ENCODE measurements around the gene MERTK.
"Not testable (repeated sequence)": the region's sequence is repeated elsewhere in the genome, so short reads cannot be mapped to it uniquely, and the experiment has no call there.

MERTK gene

GRCh38 chr2:111910609-111911277 is 12.3 kb downstream of the MERTK start:
- no peak for DNase-seq

DNA sequence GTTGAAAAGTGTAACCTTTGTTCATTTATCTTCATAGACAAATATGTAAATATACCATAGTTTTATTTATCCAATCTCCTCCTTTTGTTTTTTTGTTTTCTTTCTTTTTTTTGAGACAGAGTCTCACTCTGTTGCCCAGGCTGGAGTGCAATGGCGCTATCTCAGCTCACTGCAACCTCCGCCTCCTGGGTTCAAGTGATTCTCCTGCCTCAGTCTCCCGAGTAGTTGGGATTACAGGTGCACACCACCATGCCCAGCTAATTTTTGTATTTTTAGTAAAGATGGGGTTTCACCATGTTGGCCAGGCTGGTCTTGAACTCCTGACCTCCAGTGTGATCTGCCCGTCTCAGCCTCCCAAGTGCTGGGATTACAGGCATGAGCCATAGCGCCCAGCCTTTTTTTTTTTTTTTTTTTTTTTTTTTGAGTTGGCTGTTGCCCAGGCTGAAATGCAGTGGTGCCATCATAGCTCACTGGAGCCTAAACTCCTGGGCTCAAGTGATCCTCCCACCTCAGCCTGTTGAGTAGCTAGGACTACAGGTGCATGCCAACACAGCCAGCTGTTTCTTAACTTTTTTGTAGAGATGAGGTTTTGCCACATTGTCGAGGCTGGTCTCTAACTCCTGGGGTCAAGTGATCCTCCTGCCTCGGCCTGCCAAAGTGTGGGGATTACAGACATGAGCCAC is 13.0 kb downstream of the MERTK start:
- not testable (repeated sequence) for DNase-seq

DNA sequence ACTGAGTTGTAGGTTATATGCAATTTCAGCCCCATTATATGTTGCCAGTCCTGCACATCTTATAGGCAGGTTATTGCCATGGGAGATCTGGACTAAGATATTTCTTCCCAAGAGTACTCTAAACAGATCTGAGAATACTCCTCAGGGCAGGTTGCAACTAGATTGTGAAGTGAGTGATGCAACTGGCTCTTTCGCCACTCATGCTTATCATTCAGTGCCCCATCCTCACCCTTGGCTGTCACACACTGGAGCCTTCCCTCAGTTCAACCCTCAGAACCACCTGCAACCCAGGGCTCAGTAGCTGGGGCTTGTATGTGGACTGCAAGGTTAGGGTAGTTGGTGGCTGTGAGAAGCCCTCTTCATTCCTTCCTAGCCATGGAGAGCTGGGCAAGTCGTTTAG is 14.1 kb downstream of the MERTK start:
- no peak for DNase-seq

GRCh38 chr2:111917106-111917505 is 18.7 kb downstream of the MERTK start:
- DNase-seq: no peak

DNA sequence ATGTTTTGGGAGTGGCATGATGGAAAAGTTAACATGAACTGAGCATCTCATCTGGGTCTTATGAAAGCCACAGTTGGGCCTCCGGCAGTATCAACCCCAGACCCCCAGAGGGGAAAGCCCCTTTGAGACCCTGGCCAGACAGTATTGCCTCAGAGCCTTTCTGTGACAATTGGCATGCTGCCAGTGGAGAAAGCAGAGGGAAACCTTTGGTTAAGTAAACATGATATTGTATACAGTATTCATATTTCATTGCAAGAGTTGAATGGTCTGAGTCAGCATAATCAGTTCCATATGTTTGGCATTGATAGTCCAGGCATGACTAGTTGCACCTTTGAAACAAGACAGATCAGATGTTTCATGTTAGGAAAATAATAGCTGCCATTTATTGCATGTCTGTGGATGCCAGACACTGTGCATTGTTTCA is 20.0 kb downstream of the MERTK start:
- DNase-seq: no peak

GRCh38 chr2:111919365-111919764 is 21.0 kb downstream of the MERTK start:
- no peak for DNase-seq

DNA sequence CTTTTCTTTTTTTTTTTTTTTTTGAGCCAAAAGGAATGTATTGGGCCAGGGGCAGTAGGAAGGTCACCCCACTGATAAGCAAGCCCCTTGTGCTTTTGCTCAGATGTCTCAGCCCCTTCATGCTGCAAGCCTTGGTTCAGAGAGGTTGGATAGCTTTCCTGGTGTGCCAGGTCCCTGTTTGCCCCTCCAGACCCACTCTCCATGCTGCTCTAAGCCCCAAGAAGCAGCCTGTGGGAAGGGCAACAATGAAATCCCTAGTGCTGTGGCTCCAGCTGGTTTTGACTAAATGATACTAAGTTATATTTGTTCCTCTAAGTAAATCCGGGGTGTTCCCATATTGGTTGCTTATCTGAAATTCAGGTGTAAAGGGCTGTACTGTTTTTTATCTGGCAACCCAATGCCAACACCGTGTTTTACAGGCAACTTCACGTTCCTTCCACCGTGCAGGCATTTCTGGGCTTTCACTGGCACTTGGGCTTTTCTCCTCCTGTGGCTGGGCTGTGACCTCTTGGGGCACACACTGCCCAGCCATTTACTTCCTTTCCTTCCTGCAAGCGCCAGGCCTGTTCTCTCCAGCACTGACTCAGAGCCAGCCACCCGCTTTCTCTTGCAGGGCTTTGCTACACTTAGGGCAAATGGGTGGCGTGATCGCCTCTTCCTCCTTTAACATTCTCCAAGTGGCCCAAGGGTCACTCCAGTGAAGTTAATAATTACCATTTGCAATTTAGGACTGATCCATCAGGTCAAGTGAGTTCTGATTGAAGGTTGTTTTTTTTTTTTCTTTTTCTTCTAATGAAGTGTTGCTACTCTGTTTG is 21.6 kb downstream of the MERTK start:
- no peak for DNase-seq

- no peak for DNase-seq
Observed at GRCh38 chr2:111923276-111923804, 24.9 kb downstream of the MERTK start.

DNA sequence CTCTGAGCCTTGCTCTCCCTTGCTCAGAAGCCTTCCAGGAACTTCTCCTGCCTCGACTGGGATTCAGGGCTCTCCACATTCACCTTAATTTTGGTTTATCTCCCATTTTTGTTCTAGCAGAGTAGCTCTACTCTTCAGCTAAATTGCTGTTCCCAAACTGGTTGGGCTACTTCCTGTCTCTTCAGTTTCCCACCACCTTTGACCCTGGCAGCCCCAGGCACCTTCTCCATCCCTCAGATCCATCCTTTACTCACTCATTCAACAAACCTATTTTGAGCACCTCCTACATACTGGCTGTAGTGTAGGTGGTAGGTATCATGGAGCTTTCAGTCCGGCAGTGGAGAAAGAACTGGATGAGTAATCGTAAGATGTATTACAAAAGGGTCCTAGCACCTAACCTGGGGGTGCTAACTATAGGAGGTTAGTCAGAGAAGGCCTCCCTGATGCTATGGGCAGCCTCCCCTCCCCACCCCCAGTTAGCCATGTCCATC is 26.3 kb downstream of the MERTK start:
- DNase-seq: no peak

- no peak for DNase-seq
Observed at GRCh38 chr2:111927723-111928122, 29.3 kb downstream of the MERTK start.

DNA sequence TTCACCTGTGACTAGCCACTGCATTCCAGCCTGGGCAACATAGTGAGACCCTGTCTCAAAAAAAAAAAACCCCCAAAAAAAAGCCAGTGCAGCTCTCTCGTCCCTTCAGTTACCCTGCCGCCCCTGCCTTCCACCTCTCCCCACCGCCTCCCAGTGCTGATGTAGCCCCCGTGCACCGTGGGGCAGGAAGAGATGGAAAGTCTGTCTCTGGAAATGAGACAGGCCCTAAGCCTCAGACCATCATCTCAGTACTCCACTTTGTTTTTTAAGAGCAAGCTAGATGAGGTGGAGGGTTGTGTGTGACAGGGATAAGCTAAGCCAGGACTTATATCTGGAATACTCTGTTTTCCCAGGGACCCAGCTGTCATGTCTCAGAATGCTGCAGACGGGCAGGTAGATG is 32.0 kb downstream of the MERTK start:
- no peak for DNase-seq

DNA sequence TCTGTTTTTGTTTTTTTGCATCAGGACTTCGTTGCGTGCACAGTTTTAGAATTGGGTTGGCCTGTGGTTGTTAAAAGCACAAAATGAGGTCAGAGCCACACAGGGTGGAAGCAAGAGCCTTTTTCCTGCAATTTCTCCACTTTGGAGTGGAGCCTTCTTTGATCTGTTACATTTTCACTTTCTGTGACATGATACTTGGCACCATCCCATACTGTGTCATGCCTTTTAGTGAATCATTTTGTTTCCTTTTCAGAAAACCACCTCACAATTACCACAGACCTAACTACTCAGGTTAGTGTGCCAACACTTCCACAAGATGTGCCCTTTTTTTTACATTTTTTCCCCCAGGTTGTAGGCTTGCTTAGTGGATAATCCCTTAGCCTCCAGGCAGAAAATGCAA is 32.5 kb downstream of the MERTK start:
- no peak for DNase-seq

- DNase-seq: no peak
Observed at GRCh38 chr2:111932841-111933291, 34.5 kb downstream of the MERTK start.

DNA sequence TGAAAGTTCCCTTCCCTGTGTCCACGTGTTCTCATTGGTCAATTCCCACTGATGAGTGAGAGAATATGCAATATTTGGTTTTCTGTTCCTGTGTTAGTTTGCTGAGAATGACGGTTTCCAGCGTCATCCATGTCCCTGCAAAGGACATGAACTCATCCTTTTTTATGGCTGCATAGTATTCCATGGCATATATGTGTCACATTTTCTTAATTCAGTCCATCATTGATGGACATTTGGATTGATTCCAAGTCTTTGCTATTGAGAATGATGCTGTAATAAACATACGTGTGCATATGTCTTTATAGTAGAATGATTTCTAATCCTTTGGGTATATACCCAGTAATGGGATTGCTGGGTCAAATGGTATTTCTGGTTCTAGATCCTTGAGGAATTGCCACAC is 35.5 kb downstream of the MERTK start:
- not testable (repeated sequence) for DNase-seq

DNA sequence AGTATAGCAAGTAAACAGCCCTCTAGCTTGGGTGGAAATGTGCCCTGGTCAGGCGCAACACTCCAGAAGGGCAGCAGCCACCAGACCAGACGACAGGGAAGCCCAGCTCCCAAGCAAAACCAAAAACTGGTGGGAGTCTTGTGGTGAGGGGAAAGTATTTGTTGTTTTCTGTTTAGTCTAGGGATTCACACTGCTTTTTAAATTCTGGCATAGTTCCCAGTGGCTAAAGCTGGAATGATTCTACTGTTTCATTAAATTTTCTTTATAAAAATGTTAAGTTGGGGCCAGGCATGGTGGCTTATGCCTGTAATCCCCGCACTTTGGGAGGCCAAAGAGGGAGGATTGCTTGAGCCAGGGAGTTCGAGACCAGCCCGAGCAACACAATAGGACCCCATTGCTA is 38.5 kb downstream of the MERTK start:
- DNase-seq: no peak

- DNase-seq: no peak
Observed at GRCh38 chr2:111938392-111938791, 40.0 kb downstream of the MERTK start.

- DNase-seq: no peak
Observed at GRCh38 chr2:111940333-111941196, 42.2 kb downstream of the MERTK start.

DNA sequence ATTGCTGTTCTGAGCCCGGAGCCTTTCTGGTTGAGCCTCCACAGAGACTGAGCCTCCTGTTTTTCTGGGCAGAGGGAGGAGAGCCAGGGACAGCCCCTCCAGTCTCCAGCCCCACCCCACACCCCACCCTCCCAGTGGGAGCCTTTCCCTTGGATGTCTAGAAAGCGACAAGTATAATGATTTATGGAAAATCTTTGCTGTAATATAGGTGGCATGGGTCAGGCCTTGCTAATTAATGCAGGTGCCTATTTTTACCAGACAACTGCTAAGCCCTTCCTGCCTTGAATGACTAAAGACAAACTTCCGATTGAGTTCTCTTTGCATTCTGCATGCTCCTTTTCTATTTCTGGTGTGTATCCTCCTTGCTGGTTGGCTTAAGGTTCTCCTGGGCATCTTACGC is 43.1 kb downstream of the MERTK start:
- no peak for DNase-seq

- DNase-seq: no peak
Observed at GRCh38 chr2:111944531-111945210, 46.3 kb downstream of the MERTK start.

DNA sequence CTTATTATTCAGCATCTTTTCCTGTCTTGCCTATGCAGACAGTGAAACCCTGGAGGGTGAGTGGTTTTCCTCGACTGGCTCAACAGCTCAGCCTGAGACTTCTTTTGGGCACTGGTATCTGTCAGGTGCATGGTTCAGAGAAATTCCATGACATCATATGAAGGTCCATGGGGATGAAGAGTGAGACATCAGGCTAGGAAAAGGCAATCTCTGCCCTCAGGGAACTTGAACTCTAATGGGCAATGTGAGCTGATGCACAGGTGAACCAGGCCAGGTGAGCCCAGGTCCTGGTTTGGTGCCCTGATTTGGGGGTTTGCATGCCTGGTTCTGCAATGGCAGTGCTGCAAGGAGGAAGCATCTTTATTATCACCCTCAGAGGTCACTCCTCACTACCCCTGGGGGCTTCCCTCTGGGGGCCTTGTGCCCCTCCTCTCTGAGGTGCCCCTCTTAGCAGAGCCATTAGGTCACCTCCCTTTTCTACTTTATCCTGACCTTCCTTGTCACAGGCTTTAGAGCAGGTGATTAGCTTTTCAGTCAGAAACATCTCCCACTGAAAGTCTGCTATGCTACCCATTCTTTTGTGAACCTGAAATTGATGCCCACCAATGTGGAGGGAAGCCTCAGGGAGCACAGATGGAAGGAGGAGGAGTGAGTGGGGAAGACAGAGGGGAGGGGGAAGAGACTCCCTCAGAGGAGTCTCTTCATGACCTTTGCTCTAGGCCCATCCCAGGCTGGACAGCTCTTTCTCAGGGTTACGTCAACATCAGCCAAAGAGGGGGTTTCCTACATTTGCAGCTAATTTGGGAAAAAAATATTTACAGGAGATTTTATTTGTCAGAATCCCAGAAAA is 47.3 kb downstream of the MERTK start:
- DNase-seq: no peak

Data from activated CD4-positive, CD25-positive, alpha-beta regulatory T cell treated with anti-CD3 and anti-CD28 coated beads, Interleukin-2, amount 50 U/mL, for 72 hours (primary cell).